SK-N-SH treated with all-trans-retinoic acid at 6 μM for 48 hours (cell line): ENCODE measurements around the gene VPS26B.

ENCODE experiments used
- ATAC-seq: fragments of 200-7000 bp; cut with Tn5 transposase; 3 replicates; pipeline ENCODE4 v1.9.1; 2020; ENCODE audit warnings: mild to moderate bottlenecking, moderate library complexity
- ARNTL ChIP-seq: fragments of 450-650 bp; formaldehyde crosslinking; IDR thresholded peaks from 2 replicates; pipeline ENCODE4 v1.5.0; 2020; ENCODE audit warnings: low read depth, mild to moderate bottlenecking, moderate library complexity, borderline replicate concordance
- BACH2 ChIP-seq: fragments of 250-450 bp; sonication (Bioruptor Pico); IDR thresholded peaks from 2 replicates; pipeline ENCODE4 v1.9.0; 2021; ENCODE audit warnings: mild to moderate bottlenecking, borderline replicate concordance
- CSDC2 ChIP-seq: fragments of 250-450 bp; sonication (Bioruptor Pico); IDR thresholded peaks from 2 replicates; pipeline ENCODE4 v1.5.0; 2020; ENCODE audit warnings: mild to moderate bottlenecking, moderate library complexity
- CSRNP3 ChIP-seq: fragments of 250-450 bp; sonication (Bioruptor Pico); IDR thresholded peaks from 2 replicates; pipeline ENCODE4 v1.5.1; 2021; ENCODE audit warnings: mild to moderate bottlenecking, moderate library complexity
- GLIS3 ChIP-seq: fragments of 250-450 bp; sonication (Bioruptor Pico); IDR thresholded peaks from 2 replicates; pipeline ENCODE4 v1.5.0; 2020; ENCODE audit warnings: mild to moderate bottlenecking, moderate library complexity
- ISL1 ChIP-seq: fragments of 250-450 bp; sonication (Bioruptor Pico); IDR thresholded peaks from 2 replicates; pipeline ENCODE4 v2.1.2; 2022; ENCODE audit warnings: mild to moderate bottlenecking, moderate library complexity
- OSR1 ChIP-seq: fragments of 250-450 bp; sonication (Bioruptor Pico); IDR thresholded peaks from 2 replicates; pipeline ENCODE4 v1.8.0; 2022; ENCODE audit warnings: moderate library complexity, mild to moderate bottlenecking, inconsistent platforms
- PATZ1 ChIP-seq: fragments of 250-450 bp; sonication (Bioruptor Pico); IDR thresholded peaks from 2 replicates; pipeline ENCODE4 v1.8.0; 2020; ENCODE audit warnings: mild to moderate bottlenecking, moderate library complexity, borderline replicate concordance
- POU6F1 ChIP-seq: fragments of 250-450 bp; sonication (Bioruptor Pico); IDR thresholded peaks from 2 replicates; pipeline ENCODE4 v1.8.0; 2021; ENCODE audit warnings: low read depth, mild to moderate bottlenecking, moderate library complexity, borderline replicate concordance
- PPARA ChIP-seq: fragments of 250-450 bp; sonication (Bioruptor Pico); IDR thresholded peaks from 2 replicates; pipeline ENCODE4 v1.5.0; 2020; ENCODE audit warnings: mild to moderate bottlenecking, borderline replicate concordance
- RARB ChIP-seq: fragments of 250-450 bp; sonication (Bioruptor Pico); IDR thresholded peaks from 2 replicates; pipeline ENCODE4 v1.8.0; 2021; ENCODE audit warnings: mild to moderate bottlenecking, moderate library complexity
- TCF4 ChIP-seq: fragments of 250-450 bp; sonication (Bioruptor Pico); IDR thresholded peaks from 2 replicates; pipeline ENCODE4 v1.8.0; 2021; ENCODE audit warnings: mild to moderate bottlenecking, moderate library complexity, borderline replicate concordance
- TOX ChIP-seq: fragments of 250-450 bp; sonication (Bioruptor Pico); IDR thresholded peaks from 2 replicates; pipeline ENCODE4 v1.8.0; 2021; ENCODE audit warnings: mild to moderate bottlenecking, moderate library complexity, borderline replicate concordance
- ZC3H10 ChIP-seq: fragments of 250-450 bp; sonication (Bioruptor Pico); IDR thresholded peaks from 2 replicates; pipeline ENCODE4 v1.5.1; 2021; ENCODE audit warnings: mild to moderate bottlenecking, moderate library complexity
- ZFP3 ChIP-seq: fragments of 250-450 bp; sonication (Bioruptor Pico); IDR thresholded peaks from 2 replicates; pipeline ENCODE4 v1.5.0; 2020; ENCODE audit warnings: mild to moderate bottlenecking, moderate library complexity
- ZFP30 ChIP-seq: fragments of 450-650 bp; formaldehyde crosslinking; IDR thresholded peaks from 2 replicates; pipeline ENCODE4 v1.5.0; 2022; ENCODE audit warnings: mild to moderate bottlenecking, moderate library complexity
- ZNF8 ChIP-seq: fragments of 450-650 bp; formaldehyde crosslinking; IDR thresholded peaks from 2 replicates; pipeline ENCODE4 v1.5.0; 2020; ENCODE audit warnings: mild to moderate bottlenecking, moderate library complexity
- TF ChIP-seq, protein P1 (sequence below): fragments of 250-450 bp; sonication (Bioruptor Pico); IDR thresholded peaks from 2 replicates; pipeline ENCODE4 v1.5.0; 2020; ENCODE audit warnings: mild to moderate bottlenecking, moderate library complexity
- TF ChIP-seq, protein P2 (sequence below): fragments of 250-450 bp; sonication (Bioruptor Pico); IDR thresholded peaks from 2 replicates; pipeline ENCODE4 v1.5.1; 2020; ENCODE audit warnings: low read depth, mild to moderate bottlenecking, moderate library complexity

VPS26B gene

DNA sequence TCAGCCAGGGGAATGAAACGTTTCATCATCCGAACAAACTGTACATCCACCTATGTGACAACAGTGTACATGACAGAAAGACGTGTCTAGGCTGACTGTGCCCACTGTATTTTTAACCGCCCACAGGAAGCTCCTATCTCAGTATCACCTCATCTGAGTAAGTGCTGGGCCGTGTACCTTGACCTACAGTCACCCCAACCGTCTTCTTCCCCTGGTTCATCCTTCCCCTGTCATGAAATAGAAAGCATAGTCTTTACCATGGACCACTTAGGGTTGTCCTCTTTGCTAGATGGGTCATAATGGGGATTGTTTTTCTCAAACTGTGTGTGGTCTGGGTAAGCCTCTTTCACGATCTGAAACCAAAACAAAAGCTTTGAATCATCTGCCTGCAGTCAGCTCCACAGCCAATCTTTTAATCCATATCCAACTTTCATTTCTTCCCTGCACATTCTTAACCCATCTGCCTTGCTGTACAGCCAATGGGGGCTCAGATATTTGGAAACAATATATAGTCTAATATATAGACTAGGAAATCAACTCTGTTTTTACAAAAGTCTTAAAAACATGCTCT, 24.5 kb downstream of the VPS26B start:
- TF ChIP-seq GLIS3 (CRISPR knock-in tag) (no peak), RARB (CRISPR knock-in tag) (no peak), CSRNP3 (CRISPR knock-in tag) (no peak), ZFP30 (no peak), CSDC2 (CRISPR knock-in tag) (no peak), TOX (CRISPR knock-in tag) (no peak), ZC3H10 (CRISPR knock-in tag) (no peak)
- TF ChIP-seq, all 23 proteins: peak for 0
- ATAC-seq: no peak

GRCh38 chr11:134250246-134250645, 25.8 kb downstream of the VPS26B start:
- no peak for TF ChIP-seq ZNF8 (CRISPR knock-in tag)
- TF ChIP-seq ISL1: no peak
- TF ChIP-seq, protein P1, sequence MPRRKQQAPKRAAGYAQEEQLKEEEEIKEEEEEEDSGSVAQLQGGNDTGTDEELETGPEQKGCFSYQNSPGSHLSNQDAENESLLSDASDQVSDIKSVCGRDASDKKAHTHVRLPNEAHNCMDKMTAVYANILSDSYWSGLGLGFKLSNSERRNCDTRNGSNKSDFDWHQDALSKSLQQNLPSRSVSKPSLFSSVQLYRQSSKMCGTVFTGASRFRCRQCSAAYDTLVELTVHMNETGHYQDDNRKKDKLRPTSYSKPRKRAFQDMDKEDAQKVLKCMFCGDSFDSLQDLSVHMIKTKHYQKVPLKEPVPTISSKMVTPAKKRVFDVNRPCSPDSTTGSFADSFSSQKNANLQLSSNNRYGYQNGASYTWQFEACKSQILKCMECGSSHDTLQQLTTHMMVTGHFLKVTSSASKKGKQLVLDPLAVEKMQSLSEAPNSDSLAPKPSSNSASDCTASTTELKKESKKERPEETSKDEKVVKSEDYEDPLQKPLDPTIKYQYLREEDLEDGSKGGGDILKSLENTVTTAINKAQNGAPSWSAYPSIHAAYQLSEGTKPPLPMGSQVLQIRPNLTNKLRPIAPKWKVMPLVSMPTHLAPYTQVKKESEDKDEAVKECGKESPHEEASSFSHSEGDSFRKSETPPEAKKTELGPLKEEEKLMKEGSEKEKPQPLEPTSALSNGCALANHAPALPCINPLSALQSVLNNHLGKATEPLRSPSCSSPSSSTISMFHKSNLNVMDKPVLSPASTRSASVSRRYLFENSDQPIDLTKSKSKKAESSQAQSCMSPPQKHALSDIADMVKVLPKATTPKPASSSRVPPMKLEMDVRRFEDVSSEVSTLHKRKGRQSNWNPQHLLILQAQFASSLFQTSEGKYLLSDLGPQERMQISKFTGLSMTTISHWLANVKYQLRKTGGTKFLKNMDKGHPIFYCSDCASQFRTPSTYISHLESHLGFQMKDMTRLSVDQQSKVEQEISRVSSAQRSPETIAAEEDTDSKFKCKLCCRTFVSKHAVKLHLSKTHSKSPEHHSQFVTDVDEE: no peak
- no peak for TF ChIP-seq OSR1 (CRISPR knock-in tag)
- TF ChIP-seq TCF4 (CRISPR knock-in tag): no peak
- TF ChIP-seq CSRNP3 (CRISPR knock-in tag): no peak
- no peak for TF ChIP-seq PATZ1 (CRISPR knock-in tag)
- no peak for TF ChIP-seq ARNTL (CRISPR knock-in tag)
- TF ChIP-seq ZFP3 (CRISPR knock-in tag): no peak
- no peak for TF ChIP-seq BACH2 (CRISPR knock-in tag)
- TF ChIP-seq ZFP30: no peak
- TF ChIP-seq, protein P2, sequence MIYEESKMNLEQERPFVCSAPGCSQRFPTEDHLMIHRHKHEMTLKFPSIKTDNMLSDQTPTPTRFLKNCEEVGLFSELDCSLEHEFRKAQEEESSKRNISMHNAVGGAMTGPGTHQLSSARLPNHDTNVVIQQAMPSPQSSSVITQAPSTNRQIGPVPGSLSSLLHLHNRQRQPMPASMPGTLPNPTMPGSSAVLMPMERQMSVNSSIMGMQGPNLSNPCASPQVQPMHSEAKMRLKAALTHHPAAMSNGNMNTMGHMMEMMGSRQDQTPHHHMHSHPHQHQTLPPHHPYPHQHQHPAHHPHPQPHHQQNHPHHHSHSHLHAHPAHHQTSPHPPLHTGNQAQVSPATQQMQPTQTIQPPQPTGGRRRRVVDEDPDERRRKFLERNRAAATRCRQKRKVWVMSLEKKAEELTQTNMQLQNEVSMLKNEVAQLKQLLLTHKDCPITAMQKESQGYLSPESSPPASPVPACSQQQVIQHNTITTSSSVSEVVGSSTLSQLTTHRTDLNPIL (CRISPR knock-in tag): no peak

DNA sequence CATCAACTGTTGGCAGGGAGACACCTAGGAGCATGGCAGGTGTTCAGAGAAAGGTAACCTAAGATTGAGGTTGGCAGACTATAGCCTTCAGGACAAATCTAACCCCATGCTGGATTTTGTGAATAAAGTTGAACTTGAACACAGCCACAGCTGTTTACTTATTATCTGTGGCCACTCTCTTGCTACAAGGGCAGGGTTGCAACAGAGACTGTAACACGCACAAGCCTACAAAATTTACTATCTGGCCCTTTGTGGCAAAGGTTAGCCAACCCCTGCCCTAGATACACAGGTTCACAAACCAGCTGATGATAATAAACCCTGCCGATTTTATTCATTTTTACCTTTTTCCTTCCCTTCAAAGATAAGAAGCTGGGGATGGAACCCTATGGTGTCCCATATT, 26.2 kb downstream of the VPS26B start:
- TF ChIP-seq, protein P1: no peak
- TF ChIP-seq TOX (CRISPR knock-in tag) (no peak), PPARA (CRISPR knock-in tag) (no peak), ZFP3 (CRISPR knock-in tag) (no peak), ZFP30 (no peak), ARNTL (CRISPR knock-in tag) (no peak), BACH2 (CRISPR knock-in tag) (no peak), GLIS3 (CRISPR knock-in tag) (no peak), CSDC2 (CRISPR knock-in tag) (no peak), POU6F1 (CRISPR knock-in tag) (no peak)
- TF ChIP-seq, protein P2 (CRISPR knock-in tag): no peak
- ATAC-seq: no peak

More at GRCh38 chr11:134250246-134250645, 25.8 kb downstream of the VPS26B start:
- no peak for ATAC-seq
